Measurements from ENCODE around the gene PRSS50. TPM values are rescaled to one million over a fixed set of nuclear protein-coding genes. Genes with fewer than 3 reads are reported as not detected.
"Not testable (repeated sequence)": the region's sequence is repeated elsewhere in the genome, so short reads cannot be mapped to it uniquely, and the experiment has no call there.

The PRSS50 gene
- total RNA-seq, 2 experiments from 2014 or later = not detected

- intact Hi-C loops (cut with DNase I, micrococcal nuclease) = no loop called here
- H3K36me3 Mint-ChIP-seq (ENCODE audit: low read depth) = no peaks in the 10 kb centered on the region
- H3K27me3 Mint-ChIP-seq = peaks cover 1% of the 10 kb centered on the region
- POLR2A ChIA-PET = no interaction called here
- no peaks in the 10 kb centered on the region for H3K4me1 Mint-ChIP-seq
- CTCF ChIA-PET = interaction anchor here (0.5 kb wide), 1 partner anchor 327 kb away, joined by 3 read pairs; no protein-coding TSS in a partner anchor
- no peaks in the 10 kb centered on the region for H3K9me3 Mint-ChIP-seq (ENCODE audit: low read depth)
- no peak overlapping the region for H3K4me3 Mint-ChIP-seq
- ATAC-seq (no peak), DNase-seq (no peak)
- no peak overlapping the region for H3K27ac Mint-ChIP-seq
These were observed 25.4 kb upstream of the PRSS50 start for GRCh38 chr3:46742992-46743585.

GRCh38 chr3:46739565-46739964 is 21.9 kb upstream of the PRSS50 start:
- H3K36me3 Mint-ChIP-seq (ENCODE audit: low read depth); intact Hi-C loops (cut with DNase I, micrococcal nuclease); H3K9me3 Mint-ChIP-seq (ENCODE audit: low read depth); H3K27me3 Mint-ChIP-seq; H3K27ac Mint-ChIP-seq; CTCF ChIA-PET; H3K4me3 Mint-ChIP-seq; DNase-seq; POLR2A ChIA-PET; ATAC-seq; H3K4me1 Mint-ChIP-seq: not testable (repeated sequence)

- ATAC-seq (no peak), DNase-seq (no peak)
- Mint-ChIP-seq H3K4me3 (no peak overlapping the region), H3K27me3 (peaks cover 1% of the 10 kb centered on the region), H3K27ac (no peak overlapping the region), H3K9me3 (ENCODE audit: low read depth) (no peaks in the 10 kb centered on the region), H3K36me3 (ENCODE audit: low read depth) (no peaks in the 10 kb centered on the region), H3K4me1 (no peaks in the 10 kb centered on the region)
- intact Hi-C loops (cut with DNase I, micrococcal nuclease) = no loop called here
- CTCF ChIA-PET = interaction anchor here (0.7 kb wide), 1 partner anchor 653 kb away, joined by 3 read pairs; no protein-coding TSS in a partner anchor
- POLR2A ChIA-PET = no interaction called here
These were observed 19.7 kb upstream of the PRSS50 start for GRCh38 chr3:46737329-46737731.

- no peak for DNase-seq
- no peaks in the 10 kb centered on the region for H3K36me3 Mint-ChIP-seq (ENCODE audit: low read depth)
- no peak overlapping the region for H3K27ac Mint-ChIP-seq
- H3K27me3 Mint-ChIP-seq = peaks cover 1% of the 10 kb centered on the region
- no peak overlapping the region for H3K4me3 Mint-ChIP-seq
- ChIA-PET POLR2A (no interaction called here), CTCF (interaction anchor here (0.5 kb wide), 1 partner anchor 973 kb away, joined by 3 read pairs; no protein-coding TSS in a partner anchor)
- no peaks in the 10 kb centered on the region for H3K4me1 Mint-ChIP-seq
- ATAC-seq = no peak
- intact Hi-C loops (cut with DNase I, micrococcal nuclease) = no loop called here
- no peaks in the 10 kb centered on the region for H3K9me3 Mint-ChIP-seq (ENCODE audit: low read depth)
These were observed 18.6 kb upstream of the PRSS50 start for GRCh38 chr3:46736006-46736872.

GRCh38 chr3:46734773-46735172 is 17.1 kb upstream of the PRSS50 start:
- ATAC-seq (no peak), DNase-seq (no peak)
- CTCF ChIA-PET = no interaction called here
- H3K27me3 Mint-ChIP-seq = peaks cover 1% of the 10 kb centered on the region
- POLR2A ChIA-PET = no interaction called here
- no peaks in the 10 kb centered on the region for H3K9me3 Mint-ChIP-seq (ENCODE audit: low read depth)
- no peak overlapping the region for H3K4me3 Mint-ChIP-seq
- no peaks in the 10 kb centered on the region for H3K4me1 Mint-ChIP-seq
- intact Hi-C loops (cut with DNase I, micrococcal nuclease) = no loop called here
- H3K36me3 Mint-ChIP-seq (ENCODE audit: low read depth) = no peaks in the 10 kb centered on the region
- H3K27ac Mint-ChIP-seq = no peak overlapping the region

- Mint-ChIP-seq H3K36me3 (ENCODE audit: low read depth) (no peaks in the 10 kb centered on the region), H3K9me3 (ENCODE audit: low read depth) (no peaks in the 10 kb centered on the region), H3K4me1 (no peaks in the 10 kb centered on the region), H3K4me3 (no peak overlapping the region), H3K27me3 (no peaks in the 10 kb centered on the region), H3K27ac (no peak overlapping the region)
- ChIA-PET POLR2A (no interaction called here), CTCF (no interaction called here)
- DNase-seq (no peak), ATAC-seq (no peak)
- intact Hi-C loops (cut with DNase I, micrococcal nuclease) = no loop called here
These were observed 15.5 kb upstream of the PRSS50 start for GRCh38 chr3:46733026-46733800.

- intact Hi-C loops (cut with DNase I, micrococcal nuclease) = no loop called here
- Mint-ChIP-seq H3K27me3 (peaks cover 2% of the 10 kb centered on the region), H3K36me3 (ENCODE audit: low read depth) (no peaks in the 10 kb centered on the region), H3K4me3 (no peak overlapping the region), H3K4me1 (no peaks in the 10 kb centered on the region), H3K9me3 (ENCODE audit: low read depth) (no peaks in the 10 kb centered on the region), H3K27ac (no peak overlapping the region)
- ATAC-seq = no peak
- ChIA-PET POLR2A (no interaction called here), CTCF (no interaction called here)
- no peak for DNase-seq
These were observed 14.1 kb upstream of the PRSS50 start for GRCh38 chr3:46731795-46732194.

- Mint-ChIP-seq H3K36me3 (ENCODE audit: low read depth) (no peaks in the 10 kb centered on the region), H3K9me3 (ENCODE audit: low read depth) (no peaks in the 10 kb centered on the region), H3K4me1 (no peaks in the 10 kb centered on the region), H3K4me3 (no peak overlapping the region), H3K27me3 (peaks cover 2% of the 10 kb centered on the region), H3K27ac (no peak overlapping the region)
- ATAC-seq (no peak), DNase-seq (no peak)
- POLR2A ChIA-PET = no interaction called here
- CTCF ChIA-PET = interaction anchor here (1.8 kb wide), 1 partner anchor 10 kb away, joined by 5 read pairs; no protein-coding TSS in a partner anchor
- intact Hi-C loops (cut with DNase I, micrococcal nuclease) = no loop called here
These were observed 13.2 kb upstream of the PRSS50 start for GRCh38 chr3:46730819-46731218.

- Mint-ChIP-seq H3K27me3 (peaks cover 3% of the 10 kb centered on the region), H3K27ac (no peak overlapping the region), H3K4me1 (no peaks in the 10 kb centered on the region), H3K9me3 (ENCODE audit: low read depth) (no peaks in the 10 kb centered on the region), H3K4me3 (no peak overlapping the region), H3K36me3 (ENCODE audit: low read depth) (no peaks in the 10 kb centered on the region)
- ChIA-PET POLR2A (no interaction called here), CTCF (interaction anchor here (0.6 to 1.8 kb wide), 2 partner anchors 8 to 108 kb away, joined by 3 to 5 read pairs; no protein-coding TSS in a partner anchor)
- intact Hi-C loops (cut with DNase I, micrococcal nuclease) = no loop called here
- DNase-seq (no peak), ATAC-seq (no peak)
These were observed 11.4 kb upstream of the PRSS50 start for GRCh38 chr3:46729038-46729437.

GRCh38 chr3:46725621-46726314 is 8.1 kb upstream of the PRSS50 start:
- intact Hi-C loops (cut with DNase I, micrococcal nuclease) = no loop called here
- no peak overlapping the region for H3K27ac Mint-ChIP-seq
- DNase-seq (no peak), ATAC-seq (no peak)
- POLR2A ChIA-PET = no interaction called here
- no peaks in the 10 kb centered on the region for H3K9me3 Mint-ChIP-seq (ENCODE audit: low read depth)
- no peaks in the 10 kb centered on the region for H3K4me1 Mint-ChIP-seq
- CTCF ChIA-PET = no interaction called here
- no peak overlapping the region for H3K4me3 Mint-ChIP-seq
- no peaks in the 10 kb centered on the region for H3K36me3 Mint-ChIP-seq (ENCODE audit: low read depth)
- peaks cover 8% of the 10 kb centered on the region for H3K27me3 Mint-ChIP-seq

- DNase-seq (no peak), ATAC-seq (peak; percentile 65)
- intact Hi-C loops (cut with DNase I, micrococcal nuclease) = no loop called here
- POLR2A ChIA-PET = no interaction called here
- CTCF ChIA-PET = interaction anchor here (0.7 to 1.0 kb wide), 3 partner anchors 10 to 188 kb away, joined by 3 read pairs; no protein-coding TSS in a partner anchor
- Mint-ChIP-seq H3K4me3 (no peak overlapping the region), H3K27me3 (peaks cover 10% of the 10 kb centered on the region), H3K4me1 (no peaks in the 10 kb centered on the region), H3K27ac (no peak overlapping the region), H3K9me3 (ENCODE audit: low read depth) (no peaks in the 10 kb centered on the region), H3K36me3 (ENCODE audit: low read depth) (no peaks in the 10 kb centered on the region)
These were observed 6.8 kb upstream of the PRSS50 start for GRCh38 chr3:46724424-46724823.

Data from activated CD4-positive, alpha-beta T cell treated with anti-CD3 and anti-CD28 coated beads for 36 hours (primary cell).